ENCODE results near the gene MAPT. TPM values are rescaled to one million over a fixed set of nuclear protein-coding genes. Genes with fewer than 3 reads are reported as not detected.
A peak's percentile ranks its signal among the peaks of the same experiment; 100 is the strongest.

Gene MAPT
- total and polyA plus RNA-seq, 2 of the 13 experiments (the other 11 are each of a cell fraction or from before 2014, with no cell fraction given): 2.1 to 2.8 TPM

DNA sequence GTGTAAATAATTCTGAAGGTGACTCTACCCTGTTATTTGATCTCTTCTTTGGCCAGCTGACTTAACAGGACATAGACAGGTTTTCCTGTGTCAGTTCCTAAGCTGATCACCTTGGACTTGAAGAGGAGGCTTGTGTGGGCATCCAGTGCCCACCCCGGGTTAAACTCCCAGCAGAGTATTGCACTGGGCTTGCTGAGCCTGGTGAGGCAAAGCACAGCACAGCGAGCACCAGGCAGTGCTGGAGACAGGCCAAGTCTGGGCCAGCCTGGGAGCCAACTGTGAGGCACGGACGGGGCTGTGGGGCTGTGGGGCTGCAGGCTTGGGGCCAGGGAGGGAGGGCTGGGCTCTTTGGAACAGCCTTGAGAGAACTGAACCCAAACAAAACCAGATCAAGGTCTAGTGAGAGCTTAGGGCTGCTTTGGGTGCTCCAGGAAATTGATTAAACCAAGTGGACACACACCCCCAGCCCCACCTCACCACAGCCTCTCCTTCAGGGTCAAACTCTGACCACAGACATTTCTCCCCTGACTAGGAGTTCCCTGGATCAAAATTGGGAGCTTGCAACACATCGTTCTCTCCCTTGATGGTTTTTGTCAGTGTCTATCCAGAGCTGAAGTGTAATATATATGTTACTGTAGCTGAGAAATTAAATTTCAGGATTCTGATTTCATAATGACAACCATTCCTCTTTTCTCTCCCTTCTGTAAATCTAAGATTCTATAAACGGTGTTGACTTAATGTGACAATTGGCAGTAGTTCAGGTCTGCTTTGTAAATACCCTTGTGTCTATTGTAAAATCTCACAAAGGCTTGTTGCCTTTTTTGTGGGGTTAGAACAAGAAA, 109.8 kb downstream of the MAPT start (continued):
- TF ChIP-seq ZNF883 (CRISPR knock-in tag; IDR thresholded peaks at IDR 0.05; ENCODE audit: not compliant biosample characterization) (no peak), KLF11 (CRISPR knock-in tag; IDR thresholded peaks at IDR 0.05) (peak; percentile 74; the same call in 1 of the 2 replicates), ZNF83 (CRISPR knock-in tag; IDR thresholded peaks at IDR 0.05; ENCODE audit: borderline replicate concordance) (peak; percentile 80; the same call in 1 of the 2 replicates), ZSCAN20 (CRISPR knock-in tag; IDR thresholded peaks at IDR 0.05; ENCODE audit: borderline replicate concordance) (no peak), RXRB (CRISPR knock-in tag; IDR thresholded peaks at IDR 0.05; ENCODE audit: borderline replicate concordance) (peak; percentile 66; the same call in 1 of the 2 replicates), SIN3A (IDR thresholded peaks at IDR 0.05; ENCODE audit: borderline replicate concordance, low read depth, low read length) (no peak; the same call in 1 of the 2 replicates), U2AF2 (IDR thresholded peaks at IDR 0.05; ENCODE audit: low read depth, low read length) (no peak), ZNF3 (CRISPR knock-in tag; IDR thresholded peaks at IDR 0.05) (no peak), SMYD3 (CRISPR knock-in tag; IDR thresholded peaks at IDR 0.05) (peak; percentile 82; the same call in 1 of the 2 replicates), HNF4G (IDR thresholded peaks at IDR 0.05; ENCODE audit: borderline replicate concordance, low read depth, low read length) (peak; percentile 87), HNF4G (CRISPR knock-in tag; IDR thresholded peaks at IDR 0.05; ENCODE audit: borderline replicate concordance, low read depth) (peak; percentile 88), ZNF570 (CRISPR knock-in tag; IDR thresholded peaks at IDR 0.05; ENCODE audit: borderline replicate concordance) (no peak), FOXJ3 (CRISPR knock-in tag; IDR thresholded peaks at IDR 0.05; ENCODE audit: borderline replicate concordance) (peak; percentile 70), ZNF12 (CRISPR knock-in tag; IDR thresholded peaks at IDR 0.05) (no peak), ZNF232 (CRISPR knock-in tag; IDR thresholded peaks at IDR 0.05; ENCODE audit: borderline replicate concordance) (peak; percentile 77; the same call in 1 of the 2 replicates), ZNF609 (CRISPR knock-in tag; IDR thresholded peaks at IDR 0.05; ENCODE audit: borderline replicate concordance) (peak; percentile 87)
- TF ChIP-seq, protein P1, sequence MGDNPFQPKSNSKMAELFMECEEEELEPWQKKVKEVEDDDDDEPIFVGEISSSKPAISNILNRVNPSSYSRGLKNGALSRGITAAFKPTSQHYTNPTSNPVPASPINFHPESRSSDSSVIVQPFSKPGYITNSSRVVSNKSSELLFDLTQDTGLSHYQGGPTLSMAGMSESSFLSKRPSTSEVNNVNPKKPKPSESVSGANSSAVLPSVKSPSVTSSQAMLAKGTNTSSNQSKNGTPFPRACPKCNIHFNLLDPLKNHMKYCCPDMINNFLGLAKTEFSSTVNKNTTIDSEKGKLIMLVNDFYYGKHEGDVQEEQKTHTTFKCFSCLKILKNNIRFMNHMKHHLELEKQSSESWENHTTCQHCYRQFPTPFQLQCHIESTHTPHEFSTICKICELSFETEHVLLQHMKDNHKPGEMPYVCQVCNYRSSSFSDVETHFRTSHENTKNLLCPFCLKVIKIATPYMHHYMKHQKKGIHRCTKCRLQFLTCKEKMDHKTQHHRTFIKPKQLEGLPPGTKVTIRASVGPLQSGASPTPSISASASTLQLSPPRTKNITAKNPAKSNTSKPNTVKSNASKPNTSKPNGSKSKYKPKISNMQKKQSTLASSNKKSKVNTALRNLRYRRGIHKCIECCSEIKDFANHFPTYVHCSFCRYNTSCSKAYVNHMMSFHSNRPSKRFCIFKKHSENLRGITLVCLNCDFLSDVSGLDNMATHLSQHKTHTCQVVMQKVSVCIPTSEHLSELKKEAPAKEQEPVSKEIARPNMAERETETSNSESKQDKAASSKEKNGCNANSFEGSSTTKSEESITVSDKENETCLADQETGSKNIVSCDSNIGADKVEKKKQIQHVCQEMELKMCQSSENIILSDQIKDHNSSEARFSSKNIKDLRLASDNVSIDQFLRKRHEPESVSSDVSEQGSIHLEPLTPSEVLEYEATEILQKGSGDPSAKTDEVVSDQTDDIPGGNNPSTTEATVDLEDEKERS (CRISPR knock-in tag; IDR thresholded peaks at IDR 0.05): 0 out of 2 replicates have a peak, but pooled peaks have one; percentile 18
- TF ChIP-seq, protein P2, sequence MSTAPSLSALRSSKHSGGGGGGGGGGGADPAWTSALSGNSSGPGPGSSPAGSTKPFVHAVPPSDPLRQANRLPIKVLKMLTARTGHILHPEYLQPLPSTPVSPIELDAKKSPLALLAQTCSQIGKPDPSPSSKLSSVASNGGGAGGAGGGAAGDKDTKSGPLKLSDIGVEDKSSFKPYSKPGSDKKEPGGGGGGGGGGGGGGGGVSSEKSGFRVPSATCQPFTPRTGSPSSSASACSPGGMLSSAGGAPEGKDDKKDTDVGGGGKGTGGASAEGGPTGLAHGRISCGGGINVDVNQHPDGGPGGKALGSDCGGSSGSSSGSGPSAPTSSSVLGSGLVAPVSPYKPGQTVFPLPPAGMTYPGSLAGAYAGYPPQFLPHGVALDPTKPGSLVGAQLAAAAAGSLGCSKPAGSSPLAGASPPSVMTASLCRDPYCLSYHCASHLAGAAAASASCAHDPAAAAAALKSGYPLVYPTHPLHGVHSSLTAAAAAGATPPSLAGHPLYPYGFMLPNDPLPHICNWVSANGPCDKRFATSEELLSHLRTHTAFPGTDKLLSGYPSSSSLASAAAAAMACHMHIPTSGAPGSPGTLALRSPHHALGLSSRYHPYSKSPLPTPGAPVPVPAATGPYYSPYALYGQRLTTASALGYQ (CRISPR knock-in tag; IDR thresholded peaks at IDR 0.05): peak; percentile 72; the same call in 1 of the 2 replicates

Measured in HepG2 (cell line).